H1 (cell line): ENCODE data around the gene TAS2R41. TPM values are rescaled to one million over a fixed set of nuclear protein-coding genes. Genes with fewer than 3 reads are reported as not detected.
A peak's percentile ranks its signal among the peaks of the same experiment; 100 is the strongest.

Source experiments
- CTCF ChIA-PET: fragments of 300-600 bp; sonication (Branson Sonifier 250); formaldehyde crosslinking; loops from one replicate; lab custom pipeline; 2021; ENCODE audit not compliant: partially characterized antibody; lab: Charles Lee
- POLR2A ChIA-PET: fragments of 300-600 bp; sonication (Branson Sonifier 250); formaldehyde crosslinking; loops from one replicate; lab custom pipeline; 2021; ENCODE audit warnings: inconsistent platforms; ENCODE audit not compliant: partially characterized antibody; lab: Charles Lee
- DNase-seq, 2 experiments: peaks; one replicate each; pipeline versions ENCODE4 v3.0.0 to v3.0.0-alpha.2; 2010 to 2022; ENCODE audit warnings: low spot score in 2 of 2, low read depth in 1 of 2, mixed read lengths in 1 of 2
- FAIRE-seq: peaks from 2 replicates; lab custom pipeline; 2011; peaks lifted over from hg19 to GRCh38; lab: Jason Lieb, UNC
- H2AFZ ChIP-seq: 2 replicates; pipeline ENCODE4 v1.8.1; 2012; ENCODE audit warnings: low read length, inconsistent platforms
- H2AK5ac ChIP-seq: 2 replicates; pipeline ENCODE4 v1.6.1; 2013; ENCODE audit warnings: low read depth, low read length
- H2BK120ac ChIP-seq: replicated peaks from 2 replicates; pipeline ENCODE3; 2013; ENCODE audit warnings: low read depth, low read length, inconsistent platforms
- H2BK12ac ChIP-seq: 2 replicates; pipeline ENCODE4 v1.6.1; 2013; ENCODE audit warnings: low read depth, low read length
- H2BK15ac ChIP-seq: 2 replicates; pipeline ENCODE4 v1.6.1; 2013; ENCODE audit warnings: low read length
- H2BK20ac ChIP-seq: 2 replicates; pipeline ENCODE4 v1.6.1; 2013; ENCODE audit warnings: low read length
- H2BK5ac ChIP-seq: 2 replicates; pipeline ENCODE4 v1.6.1; 2013; ENCODE audit warnings: low read depth, low read length
- H3K14ac ChIP-seq: 2 replicates; pipeline ENCODE4 v1.6.1; 2013; ENCODE audit warnings: inconsistent platforms; ENCODE audit not compliant: insufficient read length
- H3K18ac ChIP-seq: 2 replicates; pipeline ENCODE4 v1.6.1; 2013; ENCODE audit warnings: low read length; ENCODE audit errors: extremely low read depth
- H3K23ac ChIP-seq: 2 replicates; pipeline ENCODE4 v1.6.1; 2013; ENCODE audit warnings: inconsistent platforms; ENCODE audit not compliant: insufficient read length
- H3K23me2 ChIP-seq: 2 replicates; pipeline ENCODE4 v1.6.1; 2013; ENCODE audit warnings: low read depth, low read length
- H3K27ac ChIP-seq: 2 replicates; pipeline ENCODE4 v1.6.1; 2011; ENCODE audit warnings: low read depth, low read length, inconsistent platforms
- H3K27me3 ChIP-seq, 4 experiments: replicated peaks in 1 of 4; 1 replicate in 1 of 4; 2 replicates in 3 of 4; pipeline versions ENCODE4 v1.6.1 to v1.8.1; 2011 to 2013; ENCODE audit warnings: low read length in 3 of 4, mild to moderate bottlenecking in 3 of 4, inconsistent platforms in 2 of 4, mixed read lengths in 2 of 4, moderate library complexity in 1 of 4; ENCODE audit not compliant: control insufficient read depth in 3 of 4, insufficient read depth in 3 of 4; ENCODE audit errors: extremely low read depth in 1 of 4
- H3K36me3 ChIP-seq, 4 experiments: 2 replicates each; pipeline versions ENCODE4 v1.6.1 to v1.8.1; 2011 to 2013; ENCODE audit warnings: mild to moderate bottlenecking in 4 of 4, low read length in 3 of 4, moderate library complexity in 2 of 4, control low read depth in 1 of 4, inconsistent platforms in 1 of 4; ENCODE audit not compliant: insufficient read depth in 4 of 4, control insufficient read depth in 2 of 4
- H3K4ac ChIP-seq: replicated peaks from 2 replicates; pipeline ENCODE3; 2013; ENCODE audit warnings: low read length, low read depth, mixed read lengths, inconsistent platforms; ENCODE audit not compliant: insufficient read length
- H3K4me1 ChIP-seq, 4 experiments: replicated peaks in 1 of 4; 1 replicate in 1 of 4; 2 replicates in 3 of 4; pipeline versions ENCODE4 v1.6.1 to v1.8.1; 2011 to 2013; ENCODE audit warnings: low read length in 3 of 4, inconsistent platforms in 2 of 4, mixed read lengths in 1 of 4; ENCODE audit not compliant: insufficient read depth in 4 of 4, control insufficient read depth in 3 of 4
- H3K4me2 ChIP-seq, 2 experiments: 2 replicates each; pipeline versions ENCODE4 v1.6.1 to v1.8.1; 2011 to 2013; ENCODE audit warnings: low read depth in 2 of 2, low read length in 2 of 2, control low read depth in 1 of 2, inconsistent platforms in 1 of 2, mild to moderate bottlenecking in 1 of 2; ENCODE audit not compliant: insufficient read depth in 1 of 2
- H3K4me3 ChIP-seq, 4 experiments: fragments of 200-600, 300-600 bp in 1 of 4; sonication (generic), shearing (Covaris generic), sonication (Bioruptor Twin) in 1 of 4; 2 replicates each; pipeline versions ENCODE4 v1.5.1 to v1.8.1; 2011 to 2016; ENCODE audit warnings: low read length in 4 of 4, low read depth in 3 of 4, control low read depth in 2 of 4, inconsistent platforms in 2 of 4, mild to moderate bottlenecking in 2 of 4, mixed read lengths in 1 of 4, moderate library complexity in 1 of 4; ENCODE audit not compliant: insufficient read depth in 2 of 4; ENCODE audit errors: extremely low read depth in 1 of 4
- H3K56ac ChIP-seq: replicated peaks from 2 replicates; pipeline ENCODE3; 2013; ENCODE audit warnings: low read depth, mild to moderate bottlenecking, mixed read lengths, low read length, inconsistent platforms; ENCODE audit not compliant: insufficient read length
- H3K79me1 ChIP-seq: 2 replicates; pipeline ENCODE4 v1.6.1; 2013; ENCODE audit warnings: low read depth, low read length, control low read depth
- H3K79me2 ChIP-seq, 2 experiments: 2 replicates each; pipeline versions ENCODE4 v1.6.1 to v1.8.1; 2012 to 2013; ENCODE audit warnings: low read length in 2 of 2, mild to moderate bottlenecking in 2 of 2, inconsistent platforms in 1 of 2; ENCODE audit not compliant: insufficient read depth in 2 of 2, control insufficient read depth in 1 of 2
- H3K9ac ChIP-seq, 4 experiments: replicated peaks in 1 of 4; 1 replicate in 1 of 4; 2 replicates in 3 of 4; pipeline versions ENCODE4 v1.6.1 to v1.8.1; 2011 to 2013; ENCODE audit warnings: low read depth in 3 of 4, low read length in 3 of 4, control low read depth in 2 of 4, mild to moderate bottlenecking in 2 of 4, moderate library complexity in 2 of 4, inconsistent platforms in 1 of 4; ENCODE audit errors: extremely low read depth in 1 of 4
- H3K9me3 ChIP-seq, 2 experiments: 2 replicates each; pipeline versions ENCODE4 v1.6.1 to v1.8.1; 2012 to 2013; ENCODE audit warnings: mild to moderate bottlenecking in 2 of 2, moderate library complexity in 2 of 2, control low read depth in 1 of 2, inconsistent platforms in 1 of 2, low read depth in 1 of 2, low read length in 1 of 2, mixed read lengths in 1 of 2; ENCODE audit not compliant: insufficient read depth in 2 of 2
- H4K20me1 ChIP-seq, 2 experiments: replicated peaks in 1 of 2; 2 replicates each; pipeline versions ENCODE3 to v1.8.1; 2011 to 2013; ENCODE audit warnings: inconsistent platforms in 2 of 2, low read length in 2 of 2, mild to moderate bottlenecking in 1 of 2; ENCODE audit not compliant: insufficient read depth in 2 of 2, control insufficient read depth in 1 of 2
- H4K5ac ChIP-seq: 2 replicates; pipeline ENCODE4 v1.6.1; 2013; ENCODE audit warnings: low read length, low read depth, mixed read lengths, inconsistent platforms; ENCODE audit not compliant: insufficient read length
- H4K8ac ChIP-seq: 2 replicates; pipeline ENCODE4 v1.8.0; 2013; ENCODE audit warnings: mild to moderate bottlenecking, moderate library complexity, low read length, inconsistent platforms; ENCODE audit not compliant: insufficient read depth; ENCODE audit errors: extremely low read depth
- H4K91ac ChIP-seq: replicated peaks from 2 replicates; pipeline ENCODE3; 2013; ENCODE audit warnings: low read length, mixed read lengths, inconsistent platforms; ENCODE audit not compliant: insufficient read length
- CTCF ChIP-seq, 3 experiments: IDR thresholded peaks; 1 replicate in 2 of 3; 2 replicates in 1 of 3; pipeline versions ENCODE4 v1.5.1 to v1.6.1; 2011; ENCODE audit warnings: low read length in 3 of 3, mild to moderate bottlenecking in 3 of 3, inconsistent platforms in 2 of 3, low read depth in 1 of 3, moderate library complexity in 1 of 3; ENCODE audit not compliant: insufficient read depth in 1 of 3; ENCODE audit errors: control extremely low read depth in 1 of 3
- MAX ChIP-seq: IDR thresholded peaks from 2 replicates; pipeline ENCODE4 v1.6.1; 2012; ENCODE audit warnings: inconsistent platforms
- RAD21 ChIP-seq, 2 experiments: IDR thresholded peaks in 1 of 2; conservative IDR thresholded peaks in 1 of 2; 2 replicates each; pipeline ENCODE4 v1.6.1; 2011; ENCODE audit warnings: low read depth in 2 of 2, low read length in 2 of 2, improper control_type of control experiment in 1 of 2, inconsistent platforms in 1 of 2, mild to moderate bottlenecking in 1 of 2, moderate library complexity in 1 of 2
- polyA plus RNA-seq, 7 experiments: library from polyadenylated mRNA; depleted of rRNA in 3 of 7; stranded (reverse) in 5 of 7; unstranded in 2 of 7; fragments of >200 nt in 5 of 7; fragments of 200-250 nt in 2 of 7; gene quantifications; 1 replicate in 5 of 7; 2 replicates in 1 of 7; 4 replicates in 1 of 7; pipeline versions ENCODE4 v1.2.1 to v1.2.3, GENCODE V29; 2011 to 2013; ENCODE audit warnings: missing spikeins in 2 of 7, mixed read lengths in 2 of 7
- total RNA-seq: library from RNA; stranded (reverse); fragmentation: NEBNext Ultra II Directional; extraction: Animal tissue kit (Norgen Biotek cat#: 25700); gene quantifications from 2 replicates; pipeline ENCODE4 v1.2.1, GENCODE V29; 2021

The TAS2R41 gene
- total and polyA plus RNA-seq, 2 of the 8 experiments (the other 6 are each of a cell fraction or from before 2014, with no cell fraction given) = 0.12 TPM; not detected in 1

GRCh38 chr7:143504937-143505297, 27.2 kb downstream of the TAS2R41 start:
- Histone ChIP-seq H3K27ac (no peak overlapping the region), H3K23me2 (no peaks in the 10 kb centered on the region), H3K9me3 (no peaks in the 10 kb centered on the region), H3K27me3 (no peaks in the 10 kb centered on the region), H3K36me3 (no peaks in the 10 kb centered on the region), H3K9ac (no peak overlapping the region), H2BK15ac (no peak overlapping the region), H3K56ac (no peak overlapping the region), H2BK120ac (no peak overlapping the region), H3K23ac (no peak overlapping the region), H3K14ac (no peak overlapping the region), H4K5ac (no peak overlapping the region), H2BK20ac (no peak overlapping the region), H2AFZ (no peak overlapping the region), H3K79me2 (no peaks in the 10 kb centered on the region), H3K4me1 (no peaks in the 10 kb centered on the region), H2BK5ac (no peak overlapping the region), H3K4me3 (no peak overlapping the region), H2AK5ac (no peak overlapping the region), H4K8ac (no peak overlapping the region), H4K91ac (no peak overlapping the region), H3K4me2 (no peak overlapping the region), H4K20me1 (no peaks in the 10 kb centered on the region), H3K18ac (no peak overlapping the region), H3K4ac (no peak overlapping the region), H3K79me1 (no peaks in the 10 kb centered on the region), H2BK12ac (no peak overlapping the region)
- CTCF ChIA-PET = interaction anchor here (0.7 to 1.3 kb wide), 6 partner anchors 8 to 189 kb away, joined by 3 to 5 read pairs (median 4); partner anchors contain the start of gene CLCN1
- POLR2A ChIA-PET = no interaction called here
- DNase-seq (no peak), FAIRE-seq (no peak)
- TF ChIP-seq CTCF (IDR thresholded peaks at IDR 0.05; ENCODE audit: control extremely low read depth in 1 of 3, insufficient read depth in 1 of 3, low read depth in 1 of 3, low read length in 3 of 3) (peak in 1 of 3 experiments; percentile 2; a peak in 1 of 4 replicates), MAX (no peak), RAD21 (IDR thresholded peaks at IDR 0.05 in 1 of 2, conservative IDR thresholded peaks at IDR 0.05 in 1 of 2; ENCODE audit: low read depth in 2 of 2, low read length in 2 of 2) (peak in 1 of 2 experiments; percentile 18; a peak in 1 of 4 replicates)
